HCT116 (cell line): ENCODE results near the gene PLA2G2E. TPM values are rescaled to one million over a fixed set of nuclear protein-coding genes. Genes with fewer than 3 reads are reported as not detected.
A peak's percentile ranks its signal among the peaks of the same experiment; 100 is the strongest.

Experiments
- ATAC-seq: fragments of 200-7000 bp; cut with Tn5 transposase; 2 replicates; pipeline ENCODE4 v1.9.1; 2020; ENCODE audit warnings: mild to moderate bottlenecking, moderate library complexity
- Bru-seq: library from RNA; stranded (reverse); fragments of 400-500 nt; gene quantifications from one replicate; lab custom pipeline; 2021; lab: Mats Ljungman, UMichigan
- BruChase-seq, 2 experiments: library from RNA; stranded (reverse); fragments of 400-500 nt; gene quantifications; one replicate each; lab custom pipeline; 2021; lab: Mats Ljungman, UMichigan
- BruUV-seq: library from RNA; stranded (reverse); fragments of 400-500 nt; replicated peaks from 2 replicates; lab custom pipeline; 2021; lab: Mats Ljungman, UMichigan
- CTCF ChIA-PET: fragments of 300-600 bp; sonication (Branson Sonifier 250); formaldehyde crosslinking; loops from one replicate; lab custom pipeline; 2021; ENCODE audit warnings: antibody characterized with exemption; lab: Charles Lee
- POLR2A ChIA-PET: fragments of 300-600, 350-600 bp; sonication (Branson Sonifier 250); formaldehyde crosslinking; loops from one replicate; lab custom pipeline; 2021; ENCODE audit warnings: antibody characterized with exemption; lab: Charles Lee
- RAD21 ChIA-PET, 2 experiments: fragments of 300-600 bp; sonication (Branson Sonifier 250); formaldehyde crosslinking; loops; one replicate each; lab custom pipeline; 2023; ENCODE audit warnings: low total read pairs in 2 of 2; ENCODE audit not compliant: uncharacterized antibody in 2 of 2, unreplicated experiment in 2 of 2, low non-redundant PET in 1 of 2; lab: Charles Lee
- DNase-seq: peaks from one replicate; pipeline ENCODE4 v3.0.0-alpha.2; 2010; ENCODE audit warnings: low read depth, low spot score
- H2AFZ ChIP-seq: fragments of 200-600 bp; shearing (Covaris generic), sonication (generic); 2 replicates; pipeline ENCODE4 v1.6.1; 2017; ENCODE audit warnings: low read depth, mixed run types, mixed read lengths, antibody characterized with exemption, low read length; ENCODE audit not compliant: poor library complexity, severe bottlenecking
- H3K27ac ChIP-seq: 2 replicates; pipeline ENCODE4 v1.5.1; 2012; ENCODE audit warnings: low read depth, low read length
- H3K27me3 ChIP-seq: fragments of 200-600 bp; sonication (generic); 2 replicates; pipeline ENCODE4 v1.6.1; 2016; ENCODE audit warnings: mixed run types, low read length, mixed read lengths; ENCODE audit not compliant: insufficient read depth
- H3K36me3 ChIP-seq, 2 experiments: fragments of 200-500 bp in 1 of 2; fragments of 200-600 bp in 1 of 2; sonication (Bioruptor generic) in 1 of 2; sonication (generic) in 1 of 2; 2 replicates each; pipeline versions ENCODE4 v1.5.1 to v1.6.1; 2014 to 2016; ENCODE audit warnings: low read length in 2 of 2, inconsistent platforms in 1 of 2, mixed read lengths in 1 of 2, mixed run types in 1 of 2; ENCODE audit not compliant: insufficient read depth in 2 of 2, control insufficient read depth in 1 of 2
- H3K4me1 ChIP-seq, 2 experiments: fragments of 200-600 bp in 1 of 2; sonication (generic) in 1 of 2; 2 replicates each; pipeline versions ENCODE4 v1.5.1 to v1.6.1; 2012 to 2017; ENCODE audit warnings: low read length in 2 of 2, inconsistent platforms in 1 of 2, mild to moderate bottlenecking in 1 of 2, mixed read lengths in 1 of 2, mixed run types in 1 of 2, moderate library complexity in 1 of 2; ENCODE audit not compliant: insufficient read depth in 2 of 2, control insufficient read depth in 1 of 2
- H3K4me2 ChIP-seq: fragments of 200-600 bp; sonication (generic); 2 replicates; pipeline ENCODE4 v1.6.1; 2017; ENCODE audit warnings: mixed run types, low read length, mixed read lengths
- H3K4me3 ChIP-seq, 2 experiments: fragments of 200-600 bp in 1 of 2; sonication (generic) in 1 of 2; replicated peaks in 1 of 2; 2 replicates each; pipeline ENCODE4 v1.5.1; 2011 to 2016; ENCODE audit warnings: low read length in 2 of 2, control low read depth in 1 of 2, low read depth in 1 of 2, mild to moderate bottlenecking in 1 of 2, mixed read lengths in 1 of 2, mixed run types in 1 of 2
- H3K79me2 ChIP-seq: fragments of 200-600 bp; sonication (generic); 2 replicates; pipeline ENCODE4 v1.6.1; 2017; ENCODE audit warnings: mild to moderate bottlenecking, mixed run types, low read length, moderate library complexity, mixed read lengths; ENCODE audit not compliant: insufficient read depth
- H3K9ac ChIP-seq: fragments of 200-600 bp; sonication (generic); 2 replicates; pipeline ENCODE4 v1.6.1; 2016; ENCODE audit warnings: low read length, mixed read lengths
- H3K9me2 ChIP-seq: fragments of 200-600 bp; sonication (generic), shearing (Covaris generic); 2 replicates; pipeline ENCODE4 v1.6.1; 2017; ENCODE audit warnings: mixed run types, mild to moderate bottlenecking, moderate library complexity; ENCODE audit not compliant: insufficient read depth
- H3K9me3 ChIP-seq, 2 experiments: fragments of 200-500 bp in 1 of 2; fragments of 200-600 bp in 1 of 2; sonication (Bioruptor generic) in 1 of 2; sonication (generic) in 1 of 2; 2 replicates each; pipeline ENCODE4 v1.6.1; 2014 to 2017; ENCODE audit warnings: low read length in 2 of 2, mixed read lengths in 2 of 2, inconsistent platforms in 1 of 2, low read depth in 1 of 2, mild to moderate bottlenecking in 1 of 2, mixed run types in 1 of 2, moderate library complexity in 1 of 2; ENCODE audit not compliant: control insufficient read depth in 1 of 2, insufficient read depth in 1 of 2
- H4K20me1 ChIP-seq: fragments of 200-600 bp; sonication (generic), shearing (Covaris generic); 2 replicates; pipeline ENCODE4 v1.6.1; 2017; ENCODE audit warnings: mixed run types, mild to moderate bottlenecking, moderate library complexity; ENCODE audit not compliant: insufficient read depth
- CBX3 ChIP-seq: IDR thresholded peaks from 2 replicates; pipeline ENCODE4 v1.6.1; 2012; ENCODE audit warnings: low read depth
- CTCF ChIP-seq, 3 experiments: fragments of 200-600 bp in 1 of 3; sonication (generic) in 1 of 3; IDR thresholded peaks in 2 of 3; conservative IDR thresholded peaks in 1 of 3; 2 replicates each; pipeline ENCODE4 v1.5.1; 2012 to 2017; ENCODE audit warnings: low read depth in 2 of 3, low read length in 2 of 3, antibody characterized with exemption in 1 of 3, borderline replicate concordance in 1 of 3, control low read depth in 1 of 3, mild to moderate bottlenecking in 1 of 3, mixed read lengths in 1 of 3, mixed run types in 1 of 3, moderate library complexity in 1 of 3; ENCODE audit not compliant: insufficient read depth in 1 of 3
- EGR1 ChIP-seq: IDR thresholded peaks from 2 replicates; pipeline ENCODE4 v1.6.1; 2012; ENCODE audit warnings: low read depth
- ELF1 ChIP-seq: IDR thresholded peaks from 2 replicates; pipeline ENCODE4 v1.6.1; 2012; ENCODE audit warnings: low read depth, borderline replicate concordance
- EZH2phosphoT487 ChIP-seq: fragments of 200-600 bp; IDR thresholded peaks from 2 replicates; pipeline ENCODE4 v1.6.1; 2018; ENCODE audit warnings: antibody characterized with exemption, borderline replicate concordance
- FOSL1 ChIP-seq: IDR thresholded peaks from 2 replicates; pipeline ENCODE4 v1.6.1; 2012; ENCODE audit warnings: low read depth
- JUND ChIP-seq: IDR thresholded peaks from 2 replicates; pipeline ENCODE4 v1.6.1; 2012
- MAX ChIP-seq: IDR thresholded peaks from 2 replicates; pipeline ENCODE4 v1.6.1; 2012
- POLR2A ChIP-seq: IDR thresholded peaks from 2 replicates; pipeline ENCODE4 v1.7.0; 2011; ENCODE audit warnings: borderline replicate concordance; ENCODE audit not compliant: insufficient read depth, insufficient read length; ENCODE audit errors: extremely low read depth
- POLR2AphosphoS5 ChIP-seq: IDR thresholded peaks from 2 replicates; pipeline ENCODE4 v1.6.1; 2011; ENCODE audit warnings: mild to moderate bottlenecking, low read depth, low read length, moderate library complexity
- SP1 ChIP-seq: IDR thresholded peaks from 2 replicates; pipeline ENCODE4 v1.6.1; 2012; ENCODE audit warnings: low read depth
- TCF7L2 ChIP-seq: IDR thresholded peaks from 2 replicates; pipeline ENCODE4 v1.7.0; 2011; ENCODE audit warnings: borderline replicate concordance, inconsistent platforms; ENCODE audit not compliant: insufficient read depth, insufficient read length; ENCODE audit errors: extremely low read depth
- YY1 ChIP-seq: IDR thresholded peaks from 2 replicates; pipeline ENCODE4 v1.6.1; 2011; ENCODE audit warnings: low read length, low read depth, moderate library complexity, mild to moderate bottlenecking; ENCODE audit not compliant: insufficient replicate concordance; ENCODE audit errors: extremely low read depth
- ZFX ChIP-seq: fragments of 450-650 bp; IDR thresholded peaks from 2 replicates; pipeline ENCODE4 v1.6.1; 2017
- ZNF274 ChIP-seq: fragments of 200-500 bp; sonication (Bioruptor generic); IDR thresholded peaks from 2 replicates; pipeline ENCODE4 v1.6.1; 2014; ENCODE audit warnings: mild to moderate bottlenecking, low read depth, low read length, inconsistent platforms
- intact Hi-C: fragments of 100-400 bp; cut with micrococcal nuclease; formaldehyde crosslinking; loops from 2 replicates; pipeline ENCODE4 v1.10.0; 2022
- long read RNA-seq: library from polyadenylated mRNA; unstranded; transcript quantifications from one replicate; pipeline ENCODE4 v2.0.0, GENCODE V29; 2021; ENCODE audit not compliant: unreplicated experiment
- polyA plus RNA-seq: library from polyadenylated mRNA; unstranded; fragments of >200 nt; gene quantifications from 2 replicates; pipeline ENCODE4 v1.2.1, GENCODE V29; 2012; ENCODE audit warnings: missing spikeins
- total RNA-seq: library from RNA; stranded (reverse); gene quantifications from one replicate; pipeline ENCODE4 v1.2.1, GENCODE V29; 2021; ENCODE audit not compliant: unreplicated experiment
- TF ChIP-seq, protein P1 (sequence below): IDR thresholded peaks from 2 replicates; pipeline ENCODE4 v1.6.1; 2011; ENCODE audit warnings: mild to moderate bottlenecking, low read length, moderate library complexity; ENCODE audit not compliant: insufficient replicate concordance; ENCODE audit errors: extremely low read depth
- TF ChIP-seq, protein P2 (sequence below): IDR thresholded peaks from 2 replicates; pipeline ENCODE4 v1.6.1; 2012; ENCODE audit warnings: low read depth
- TF ChIP-seq, protein P3 (sequence below): IDR thresholded peaks from 2 replicates; pipeline ENCODE4 v1.6.1; 2012

Gene PLA2G2E
- total RNA-seq (not detected), Bru-seq, nascent RNA (percentile 12 among the genes with signal in this experiment), BruChase-seq, experiment 1, labeled RNA remaining after a 6-hour chase (not detected), BruChase-seq, experiment 2, labeled RNA remaining after a 2-hour chase (not detected)
- not detected in 2 replicates for polyA plus RNA-seq
- long read RNA-seq = 0 reads

GRCh38 chr1:19923137-19923952 is at the start of gene PLA2G2E:
Gene PLA2G2E, minus strand, starts transcription at chr1:19923617. Its CDS starts 58 bp downstream, at chr1:19923559.
- Histone ChIP-seq H3K9me3 (no peaks in the 10 kb centered on the region), H3K27me3 (no peaks in the 10 kb centered on the region), H3K36me3 (no peaks in the 10 kb centered on the region), H3K9me2 (no peaks in the 10 kb centered on the region), H2AFZ (no peak within 1 kb of the TSS), H3K4me1 (peaks cover 27 to 58% of the 10 kb centered on the region in 2 experiments), H4K20me1 (no peaks in the 10 kb centered on the region), H3K4me2 (no peak within 1 kb of the TSS), H3K79me2 (no peaks in the 10 kb centered on the region), H3K4me3 (no peak within 1 kb of the TSS), H3K9ac (no peak within 1 kb of the TSS), H3K27ac (no peak within 1 kb of the TSS)
- no peak for ATAC-seq
- intact Hi-C loops = no loop called here
- RAD21 ChIA-PET = no interaction called here
- CTCF ChIA-PET = no interaction called here
- no peak for DNase-seq
- BruUV-seq = no TSS peak
- POLR2A ChIA-PET = no interaction called here
- no peak for TF ChIP-seq MAX
- no peak for TF ChIP-seq POLR2AphosphoS5
- TF ChIP-seq YY1 = no peak
- no peak for TF ChIP-seq ZFX
- TF ChIP-seq POLR2A = no peak
- TF ChIP-seq, protein P1, sequence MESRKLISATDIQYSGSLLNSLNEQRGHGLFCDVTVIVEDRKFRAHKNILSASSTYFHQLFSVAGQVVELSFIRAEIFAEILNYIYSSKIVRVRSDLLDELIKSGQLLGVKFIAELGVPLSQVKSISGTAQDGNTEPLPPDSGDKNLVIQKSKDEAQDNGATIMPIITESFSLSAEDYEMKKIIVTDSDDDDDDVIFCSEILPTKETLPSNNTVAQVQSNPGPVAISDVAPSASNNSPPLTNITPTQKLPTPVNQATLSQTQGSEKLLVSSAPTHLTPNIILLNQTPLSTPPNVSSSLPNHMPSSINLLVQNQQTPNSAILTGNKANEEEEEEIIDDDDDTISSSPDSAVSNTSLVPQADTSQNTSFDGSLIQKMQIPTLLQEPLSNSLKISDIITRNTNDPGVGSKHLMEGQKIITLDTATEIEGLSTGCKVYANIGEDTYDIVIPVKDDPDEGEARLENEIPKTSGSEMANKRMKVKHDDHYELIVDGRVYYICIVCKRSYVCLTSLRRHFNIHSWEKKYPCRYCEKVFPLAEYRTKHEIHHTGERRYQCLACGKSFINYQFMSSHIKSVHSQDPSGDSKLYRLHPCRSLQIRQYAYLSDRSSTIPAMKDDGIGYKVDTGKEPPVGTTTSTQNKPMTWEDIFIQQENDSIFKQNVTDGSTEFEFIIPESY = no peak
- no peak for TF ChIP-seq FOSL1
- TF ChIP-seq SP1 = no peak
- no peak for TF ChIP-seq EZH2phosphoT487
- no peak for TF ChIP-seq JUND
- no peak for TF ChIP-seq EGR1
- TF ChIP-seq, protein P2, sequence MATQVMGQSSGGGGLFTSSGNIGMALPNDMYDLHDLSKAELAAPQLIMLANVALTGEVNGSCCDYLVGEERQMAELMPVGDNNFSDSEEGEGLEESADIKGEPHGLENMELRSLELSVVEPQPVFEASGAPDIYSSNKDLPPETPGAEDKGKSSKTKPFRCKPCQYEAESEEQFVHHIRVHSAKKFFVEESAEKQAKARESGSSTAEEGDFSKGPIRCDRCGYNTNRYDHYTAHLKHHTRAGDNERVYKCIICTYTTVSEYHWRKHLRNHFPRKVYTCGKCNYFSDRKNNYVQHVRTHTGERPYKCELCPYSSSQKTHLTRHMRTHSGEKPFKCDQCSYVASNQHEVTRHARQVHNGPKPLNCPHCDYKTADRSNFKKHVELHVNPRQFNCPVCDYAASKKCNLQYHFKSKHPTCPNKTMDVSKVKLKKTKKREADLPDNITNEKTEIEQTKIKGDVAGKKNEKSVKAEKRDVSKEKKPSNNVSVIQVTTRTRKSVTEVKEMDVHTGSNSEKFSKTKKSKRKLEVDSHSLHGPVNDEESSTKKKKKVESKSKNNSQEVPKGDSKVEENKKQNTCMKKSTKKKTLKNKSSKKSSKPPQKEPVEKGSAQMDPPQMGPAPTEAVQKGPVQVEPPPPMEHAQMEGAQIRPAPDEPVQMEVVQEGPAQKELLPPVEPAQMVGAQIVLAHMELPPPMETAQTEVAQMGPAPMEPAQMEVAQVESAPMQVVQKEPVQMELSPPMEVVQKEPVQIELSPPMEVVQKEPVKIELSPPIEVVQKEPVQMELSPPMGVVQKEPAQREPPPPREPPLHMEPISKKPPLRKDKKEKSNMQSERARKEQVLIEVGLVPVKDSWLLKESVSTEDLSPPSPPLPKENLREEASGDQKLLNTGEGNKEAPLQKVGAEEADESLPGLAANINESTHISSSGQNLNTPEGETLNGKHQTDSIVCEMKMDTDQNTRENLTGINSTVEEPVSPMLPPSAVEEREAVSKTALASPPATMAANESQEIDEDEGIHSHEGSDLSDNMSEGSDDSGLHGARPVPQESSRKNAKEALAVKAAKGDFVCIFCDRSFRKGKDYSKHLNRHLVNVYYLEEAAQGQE = no peak
- TF ChIP-seq CBX3 = no peak
- TF ChIP-seq, protein P3, sequence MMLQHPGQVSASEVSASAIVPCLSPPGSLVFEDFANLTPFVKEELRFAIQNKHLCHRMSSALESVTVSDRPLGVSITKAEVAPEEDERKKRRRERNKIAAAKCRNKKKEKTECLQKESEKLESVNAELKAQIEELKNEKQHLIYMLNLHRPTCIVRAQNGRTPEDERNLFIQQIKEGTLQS = no peak
- TF ChIP-seq ELF1 = no peak
- no peak for TF ChIP-seq TCF7L2
- TF ChIP-seq CTCF (IDR thresholded peaks at IDR 0.05 in 2 of 3, conservative IDR thresholded peaks at IDR 0.05 in 1 of 3; ENCODE audit: borderline replicate concordance in 1 of 3, insufficient read depth in 1 of 3, low read depth in 2 of 3, low read length in 2 of 3) = no peak
- TF ChIP-seq ZNF274 = no peak
